Measurements from ENCODE around the gene MOCS3.

- TF ChIP-seq CTCF (IDR thresholded peaks at IDR 0.05): no peak
- no peak for TF ChIP-seq POLR2A (IDR thresholded peaks at IDR 0.05)
Observed at GRCh38 chr20:50968289-50968688, 9.7 kb downstream of the MOCS3 start.
